ENCODE results near the gene GSTO2.

GRCh38 chr10:104316321-104317099 is 47.5 kb downstream of the GSTO2 start:
- TF ChIP-seq CTCF (conservative IDR thresholded peaks at IDR 0.05) = no peak
- no peak for TF ChIP-seq ZFX (IDR thresholded peaks at IDR 0.05)
